Tongue (tissue), 2 donors: ENCODE results near the gene KRT20. TPM values are rescaled to one million over a fixed set of nuclear protein-coding genes. Genes with fewer than 3 reads are reported as not detected.
"Not testable (repeated sequence)": the region's sequence is repeated elsewhere in the genome, so short reads cannot be mapped to it uniquely, and the experiment has no call there.

Experiments
- DNase-seq: peaks from one replicate; pipeline ENCODE4 v3.0.0-alpha.2; 2015
- total RNA-seq: library from RNA; depleted of rRNA; stranded (reverse); fragments of >200 nt; gene quantifications from one replicate; pipeline ENCODE4 v1.2.3, GENCODE V29; 2014

The KRT20 gene
- total RNA-seq, 1 donor from 2014 or later, result 0.51 TPM

- DNase-seq, result no peak
Observed at GRCh38 chr17:40896916-40897455, 11.9 kb upstream of the KRT20 start.

- DNase-seq, result peak; percentile 12
Observed at GRCh38 chr17:40895106-40895730, 10.2 kb upstream of the KRT20 start.

GRCh38 chr17:40888196-40888720 is 3.2 kb upstream of the KRT20 start:
- DNase-seq, result no peak

GRCh38 chr17:40886090-40886489 is 1.0 kb upstream of the KRT20 start:
- DNase-seq, result peak; percentile 35

GRCh38 chr17:40883626-40884334 is 1.3 kb downstream of the KRT20 start:
- DNase-seq, result no peak

- no peak for DNase-seq
Observed at GRCh38 chr17:40883031-40883430, 2.0 kb downstream of the KRT20 start.

GRCh38 chr17:40879026-40879425 is 6.0 kb downstream of the KRT20 start:
- DNase-seq, result no peak

GRCh38 chr17:40878044-40878443 is 7.0 kb downstream of the KRT20 start:
- DNase-seq, result no peak

GRCh38 chr17:40873801-40874200 is 11.2 kb downstream of the KRT20 start:
- DNase-seq, result no peak

GRCh38 chr17:40873255-40873654 is 11.8 kb downstream of the KRT20 start:
- DNase-seq, result no peak

GRCh38 chr17:40872416-40872815 is 12.6 kb downstream of the KRT20 start:
- no peak for DNase-seq

GRCh38 chr17:40871316-40871715 is 13.7 kb downstream of the KRT20 start:
- no peak for DNase-seq

- DNase-seq, result no peak
Observed at GRCh38 chr17:40870136-40870535, 14.9 kb downstream of the KRT20 start.

- no peak for DNase-seq
Observed at GRCh38 chr17:40866838-40867237, 18.2 kb downstream of the KRT20 start, which contains the start of gene KRT12. KRT12 (minus strand) TSS chr17:40867223; CDS start chr17:40867186, 37 bp downstream.

GRCh38 chr17:40864661-40865390 is 20.2 kb downstream of the KRT20 start:
- DNase-seq, result no peak

- DNase-seq, result peak; percentile 18
Observed at GRCh38 chr17:40862985-40863733, 21.9 kb downstream of the KRT20 start.

- DNase-seq, result no peak
Observed at GRCh38 chr17:40859536-40859935, 25.5 kb downstream of the KRT20 start.

- not testable (repeated sequence) for DNase-seq
Observed at GRCh38 chr17:40858667-40859066, 26.4 kb downstream of the KRT20 start.

- peak; percentile 41 for DNase-seq
Observed at GRCh38 chr17:40857535-40857934, 27.5 kb downstream of the KRT20 start.

- no peak for DNase-seq
Observed at GRCh38 chr17:40854175-40854814, 30.7 kb downstream of the KRT20 start.

- no peak for DNase-seq
Observed at GRCh38 chr17:40852364-40852763, 32.7 kb downstream of the KRT20 start.
